GM19372 (cell line): ENCODE data around the gene NTN1.

Experiments used
- ATAC-seq: cut with Tn5 transposase; IDR thresholded peaks from one replicate; pipeline ENCODE4 v1.9.1; 2021; ENCODE audit warnings: mild to moderate bottlenecking, low read depth, moderate library complexity; ENCODE audit not compliant: unreplicated experiment

The NTN1 gene

GRCh38 chr17:9004132-9004960, 17.0 kb upstream of the NTN1 start:
- no peak for ATAC-seq

GRCh38 chr17:9004961-9005285, 16.4 kb upstream of the NTN1 start:
- no peak for ATAC-seq

- no peak for ATAC-seq
These were observed 15.0 kb upstream of the NTN1 start for GRCh38 chr17:9006175-9006767.

GRCh38 chr17:9007052-9007714, 14.1 kb upstream of the NTN1 start:
- ATAC-seq = no peak

- no peak for ATAC-seq
These were observed 12.2 kb upstream of the NTN1 start for GRCh38 chr17:9009096-9009495.

- ATAC-seq = no peak
These were observed 11.6 kb upstream of the NTN1 start for GRCh38 chr17:9009737-9010136.

- no peak for ATAC-seq
These were observed 10.3 kb upstream of the NTN1 start for GRCh38 chr17:9011001-9011400.

GRCh38 chr17:9016941-9017552, 4.3 kb upstream of the NTN1 start:
- ATAC-seq = no peak

GRCh38 chr17:9018726-9019125, 2.6 kb upstream of the NTN1 start:
- ATAC-seq = no peak

- ATAC-seq = no peak
These were observed 1.1 kb upstream of the NTN1 start for GRCh38 chr17:9020096-9020823.

- no peak for ATAC-seq
These were observed 519 bp upstream of the NTN1 start for GRCh38 chr17:9020824-9021157.

- ATAC-seq = no peak
These were observed 772 bp downstream of the NTN1 start for GRCh38 chr17:9021992-9022572.

- ATAC-seq = no peak
These were observed 1.5 kb downstream of the NTN1 start for GRCh38 chr17:9022573-9023391.

GRCh38 chr17:9023392-9024218, 2.3 kb downstream of the NTN1 start:
- ATAC-seq = no peak

- no peak for ATAC-seq
These were observed 3.2 kb downstream of the NTN1 start for GRCh38 chr17:9024497-9024896.

- ATAC-seq = no peak
These were observed 5.4 kb downstream of the NTN1 start for GRCh38 chr17:9026741-9027140.

GRCh38 chr17:9028202-9028987, 7.1 kb downstream of the NTN1 start:
- no peak for ATAC-seq

- no peak for ATAC-seq
These were observed 7.8 kb downstream of the NTN1 start for GRCh38 chr17:9028988-9029570.
